HCT116 (cell line): ENCODE results near the gene TBK1. TPM values are rescaled to one million over a fixed set of nuclear protein-coding genes. Genes with fewer than 3 reads are reported as not detected.

Experiments
- ATAC-seq: fragments of 200-7000 bp; cut with Tn5 transposase; 2 replicates; pipeline ENCODE4 v1.9.1; 2020; ENCODE audit warnings: mild to moderate bottlenecking, moderate library complexity
- BruUV-seq: library from RNA; stranded (reverse); fragments of 400-500 nt; replicated peaks from 2 replicates; lab custom pipeline; 2021; lab: Mats Ljungman, UMichigan
- CTCF ChIA-PET: fragments of 300-600 bp; sonication (Branson Sonifier 250); formaldehyde crosslinking; loops from one replicate; lab custom pipeline; 2021; ENCODE audit warnings: antibody characterized with exemption; lab: Charles Lee
- POLR2A ChIA-PET: fragments of 300-600, 350-600 bp; sonication (Branson Sonifier 250); formaldehyde crosslinking; loops from one replicate; lab custom pipeline; 2021; ENCODE audit warnings: antibody characterized with exemption; lab: Charles Lee
- RAD21 ChIA-PET, 2 experiments: fragments of 300-600 bp; sonication (Branson Sonifier 250); formaldehyde crosslinking; loops; one replicate each; lab custom pipeline; 2023; ENCODE audit warnings: low total read pairs in 2 of 2; ENCODE audit not compliant: uncharacterized antibody in 2 of 2, unreplicated experiment in 2 of 2, low non-redundant PET in 1 of 2; lab: Charles Lee
- DNase-seq: peaks from one replicate; pipeline ENCODE4 v3.0.0-alpha.2; 2010; ENCODE audit warnings: low read depth, low spot score
- H2AFZ ChIP-seq: fragments of 200-600 bp; shearing (Covaris generic), sonication (generic); 2 replicates; pipeline ENCODE4 v1.6.1; 2017; ENCODE audit warnings: low read depth, mixed run types, mixed read lengths, antibody characterized with exemption, low read length; ENCODE audit not compliant: poor library complexity, severe bottlenecking
- H3K27ac ChIP-seq: 2 replicates; pipeline ENCODE4 v1.5.1; 2012; ENCODE audit warnings: low read depth, low read length
- H3K27me3 ChIP-seq: fragments of 200-600 bp; sonication (generic); 2 replicates; pipeline ENCODE4 v1.6.1; 2016; ENCODE audit warnings: mixed run types, low read length, mixed read lengths; ENCODE audit not compliant: insufficient read depth
- H3K36me3 ChIP-seq, 2 experiments: fragments of 200-500 bp in 1 of 2; fragments of 200-600 bp in 1 of 2; sonication (Bioruptor generic) in 1 of 2; sonication (generic) in 1 of 2; 2 replicates each; pipeline versions ENCODE4 v1.5.1 to v1.6.1; 2014 to 2016; ENCODE audit warnings: low read length in 2 of 2, inconsistent platforms in 1 of 2, mixed read lengths in 1 of 2, mixed run types in 1 of 2; ENCODE audit not compliant: insufficient read depth in 2 of 2, control insufficient read depth in 1 of 2
- H3K4me1 ChIP-seq, 2 experiments: fragments of 200-600 bp in 1 of 2; sonication (generic) in 1 of 2; 2 replicates each; pipeline versions ENCODE4 v1.5.1 to v1.6.1; 2012 to 2017; ENCODE audit warnings: low read length in 2 of 2, inconsistent platforms in 1 of 2, mild to moderate bottlenecking in 1 of 2, mixed read lengths in 1 of 2, mixed run types in 1 of 2, moderate library complexity in 1 of 2; ENCODE audit not compliant: insufficient read depth in 2 of 2, control insufficient read depth in 1 of 2
- H3K4me2 ChIP-seq: fragments of 200-600 bp; sonication (generic); 2 replicates; pipeline ENCODE4 v1.6.1; 2017; ENCODE audit warnings: mixed run types, low read length, mixed read lengths
- H3K4me3 ChIP-seq, 2 experiments: fragments of 200-600 bp in 1 of 2; sonication (generic) in 1 of 2; replicated peaks in 1 of 2; 2 replicates each; pipeline ENCODE4 v1.5.1; 2011 to 2016; ENCODE audit warnings: low read length in 2 of 2, control low read depth in 1 of 2, low read depth in 1 of 2, mild to moderate bottlenecking in 1 of 2, mixed read lengths in 1 of 2, mixed run types in 1 of 2
- H3K79me2 ChIP-seq: fragments of 200-600 bp; sonication (generic); 2 replicates; pipeline ENCODE4 v1.6.1; 2017; ENCODE audit warnings: mild to moderate bottlenecking, mixed run types, low read length, moderate library complexity, mixed read lengths; ENCODE audit not compliant: insufficient read depth
- H3K9ac ChIP-seq: fragments of 200-600 bp; sonication (generic); 2 replicates; pipeline ENCODE4 v1.6.1; 2016; ENCODE audit warnings: low read length, mixed read lengths
- H3K9me2 ChIP-seq: fragments of 200-600 bp; sonication (generic), shearing (Covaris generic); 2 replicates; pipeline ENCODE4 v1.6.1; 2017; ENCODE audit warnings: mixed run types, mild to moderate bottlenecking, moderate library complexity; ENCODE audit not compliant: insufficient read depth
- H3K9me3 ChIP-seq, 2 experiments: fragments of 200-500 bp in 1 of 2; fragments of 200-600 bp in 1 of 2; sonication (Bioruptor generic) in 1 of 2; sonication (generic) in 1 of 2; 2 replicates each; pipeline ENCODE4 v1.6.1; 2014 to 2017; ENCODE audit warnings: low read length in 2 of 2, mixed read lengths in 2 of 2, inconsistent platforms in 1 of 2, low read depth in 1 of 2, mild to moderate bottlenecking in 1 of 2, mixed run types in 1 of 2, moderate library complexity in 1 of 2; ENCODE audit not compliant: control insufficient read depth in 1 of 2, insufficient read depth in 1 of 2
- H4K20me1 ChIP-seq: fragments of 200-600 bp; sonication (generic), shearing (Covaris generic); 2 replicates; pipeline ENCODE4 v1.6.1; 2017; ENCODE audit warnings: mixed run types, mild to moderate bottlenecking, moderate library complexity; ENCODE audit not compliant: insufficient read depth
- EGR1 ChIP-seq: IDR thresholded peaks from 2 replicates; pipeline ENCODE4 v1.6.1; 2012; ENCODE audit warnings: low read depth
- EZH2phosphoT487 ChIP-seq: fragments of 200-600 bp; IDR thresholded peaks from 2 replicates; pipeline ENCODE4 v1.6.1; 2018; ENCODE audit warnings: antibody characterized with exemption, borderline replicate concordance
- FOSL1 ChIP-seq: IDR thresholded peaks from 2 replicates; pipeline ENCODE4 v1.6.1; 2012; ENCODE audit warnings: low read depth
- JUND ChIP-seq: IDR thresholded peaks from 2 replicates; pipeline ENCODE4 v1.6.1; 2012
- RAD21 ChIP-seq: IDR thresholded peaks from 2 replicates; pipeline ENCODE4 v1.6.1; 2012; ENCODE audit warnings: low read depth, mild to moderate bottlenecking
- SRF ChIP-seq: IDR thresholded peaks from 2 replicates; pipeline ENCODE4 v1.6.1; 2012; ENCODE audit warnings: low read depth
- ZBTB33 ChIP-seq: IDR thresholded peaks from 2 replicates; pipeline ENCODE4 v1.6.1; 2011; ENCODE audit warnings: mild to moderate bottlenecking, low read length, moderate library complexity; ENCODE audit not compliant: insufficient replicate concordance; ENCODE audit errors: extremely low read depth
- ZFX ChIP-seq: fragments of 450-650 bp; IDR thresholded peaks from 2 replicates; pipeline ENCODE4 v1.6.1; 2017
- ZNF274 ChIP-seq: fragments of 200-500 bp; sonication (Bioruptor generic); IDR thresholded peaks from 2 replicates; pipeline ENCODE4 v1.6.1; 2014; ENCODE audit warnings: mild to moderate bottlenecking, low read depth, low read length, inconsistent platforms
- intact Hi-C: fragments of 100-400 bp; cut with micrococcal nuclease; formaldehyde crosslinking; loops from 2 replicates; pipeline ENCODE4 v1.10.0; 2022
- total RNA-seq: library from RNA; stranded (reverse); gene quantifications from one replicate; pipeline ENCODE4 v1.2.1, GENCODE V29; 2021; ENCODE audit not compliant: unreplicated experiment
- TF ChIP-seq, protein P1 (sequence below): IDR thresholded peaks from 2 replicates; pipeline ENCODE4 v1.6.1; 2012

TBK1 gene
- total RNA-seq, 1 experiment from 2014 or later = 27.0 TPM

DNA sequence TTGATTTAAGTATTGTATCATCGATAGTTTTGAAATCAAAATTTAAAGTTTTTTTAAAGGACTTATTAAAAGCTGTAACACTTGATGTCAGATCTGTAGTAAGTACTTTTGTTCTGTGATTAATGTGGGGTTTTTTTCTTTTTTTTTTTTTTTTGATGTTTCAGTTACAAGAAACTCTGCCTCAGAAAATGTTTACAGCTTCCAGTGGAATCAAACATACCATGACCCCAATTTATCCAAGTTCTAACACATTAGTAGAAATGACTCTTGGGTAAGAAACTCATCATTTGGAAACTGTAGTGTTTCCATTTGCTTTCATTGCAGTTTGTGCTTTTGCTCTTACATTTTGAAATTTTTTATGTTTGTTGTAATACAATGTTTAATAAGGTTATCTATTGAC, 45.6 kb downstream of the TBK1 start:
- RAD21 ChIA-PET = no interaction called here
- no peak overlapping the region for H2AFZ ChIP-seq
- no peaks in the 10 kb centered on the region for H3K9me2 ChIP-seq
- DNase-seq = no peak
- H3K27me3 ChIP-seq = no peaks in the 10 kb centered on the region
- no peak for TF ChIP-seq JUND
- no peak for TF ChIP-seq FOSL1
- no peak for TF ChIP-seq EZH2phosphoT487
- TF ChIP-seq SRF = no peak
- TF ChIP-seq, protein P1, sequence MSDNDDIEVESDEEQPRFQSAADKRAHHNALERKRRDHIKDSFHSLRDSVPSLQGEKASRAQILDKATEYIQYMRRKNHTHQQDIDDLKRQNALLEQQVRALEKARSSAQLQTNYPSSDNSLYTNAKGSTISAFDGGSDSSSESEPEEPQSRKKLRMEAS = no peak
- TF ChIP-seq ZNF274 = no peak
- no peak for TF ChIP-seq RAD21
- no peak for TF ChIP-seq ZFX
- no peak for TF ChIP-seq ZBTB33
- no peak for TF ChIP-seq EGR1
- no peaks in the 10 kb centered on the region for H3K79me2 ChIP-seq
- intact Hi-C loops = no loop called here
- H3K9ac ChIP-seq = no peak overlapping the region
- H3K4me1 ChIP-seq = no peaks in the 10 kb centered on the region
- H3K4me2 ChIP-seq = no peak overlapping the region
- H3K4me3 ChIP-seq = no peak overlapping the region
- H4K20me1 ChIP-seq = no peaks in the 10 kb centered on the region; the same call in 1 of the 2 replicates
- BruUV-seq = no TSS peak
- H3K27ac ChIP-seq = no peak overlapping the region
- peaks cover 40 to 41% of the 10 kb centered on the region in 2 experiments for H3K36me3 ChIP-seq
- POLR2A ChIA-PET = interaction anchor here (0.6 kb wide), 1 partner anchor 63 kb away, joined by 3 read pairs; no protein-coding TSS in a partner anchor
- CTCF ChIA-PET = no interaction called here
- ATAC-seq = no peak
- no peaks in the 10 kb centered on the region for H3K9me3 ChIP-seq
